ENCODE measurements around the gene SRSF8.

SRSF8 gene

GRCh38 chr11:95119361-95120060, 52.8 kb downstream of the SRSF8 start:
- Histone ChIP-seq H3K27me3 (ENCODE audit: insufficient read depth, low read depth) (no peaks in the 10 kb centered on the region), H3K4me3 (IDR thresholded peaks at IDR 0.05; ENCODE audit: insufficient read depth, low read depth, low read length) (no peak overlapping the region), H2AFZ (ENCODE audit: low read depth) (no peak overlapping the region), H3K79me2 (ENCODE audit: insufficient read depth, low read depth) (no peaks in the 10 kb centered on the region), H3K27ac (no peak overlapping the region), H3K4me1 (ENCODE audit: low read depth, poor library complexity, severe bottlenecking) (no peaks in the 10 kb centered on the region), H3K36me3 (ENCODE audit: insufficient read depth) (no peaks in the 10 kb centered on the region), H3K4me2 (no peak overlapping the region), H3K9ac (no peak overlapping the region), H4K20me1 (ENCODE audit: insufficient read depth) (no peaks in the 10 kb centered on the region)
- TF ChIP-seq, protein P1, sequence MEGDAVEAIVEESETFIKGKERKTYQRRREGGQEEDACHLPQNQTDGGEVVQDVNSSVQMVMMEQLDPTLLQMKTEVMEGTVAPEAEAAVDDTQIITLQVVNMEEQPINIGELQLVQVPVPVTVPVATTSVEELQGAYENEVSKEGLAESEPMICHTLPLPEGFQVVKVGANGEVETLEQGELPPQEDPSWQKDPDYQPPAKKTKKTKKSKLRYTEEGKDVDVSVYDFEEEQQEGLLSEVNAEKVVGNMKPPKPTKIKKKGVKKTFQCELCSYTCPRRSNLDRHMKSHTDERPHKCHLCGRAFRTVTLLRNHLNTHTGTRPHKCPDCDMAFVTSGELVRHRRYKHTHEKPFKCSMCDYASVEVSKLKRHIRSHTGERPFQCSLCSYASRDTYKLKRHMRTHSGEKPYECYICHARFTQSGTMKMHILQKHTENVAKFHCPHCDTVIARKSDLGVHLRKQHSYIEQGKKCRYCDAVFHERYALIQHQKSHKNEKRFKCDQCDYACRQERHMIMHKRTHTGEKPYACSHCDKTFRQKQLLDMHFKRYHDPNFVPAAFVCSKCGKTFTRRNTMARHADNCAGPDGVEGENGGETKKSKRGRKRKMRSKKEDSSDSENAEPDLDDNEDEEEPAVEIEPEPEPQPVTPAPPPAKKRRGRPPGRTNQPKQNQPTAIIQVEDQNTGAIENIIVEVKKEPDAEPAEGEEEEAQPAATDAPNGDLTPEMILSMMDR (conservative IDR thresholded peaks at IDR 0.05; ENCODE audit: low read depth, low read length) = no peak
